ENCODE measurements around the gene HOXC10.

The HOXC10 gene

DNA sequence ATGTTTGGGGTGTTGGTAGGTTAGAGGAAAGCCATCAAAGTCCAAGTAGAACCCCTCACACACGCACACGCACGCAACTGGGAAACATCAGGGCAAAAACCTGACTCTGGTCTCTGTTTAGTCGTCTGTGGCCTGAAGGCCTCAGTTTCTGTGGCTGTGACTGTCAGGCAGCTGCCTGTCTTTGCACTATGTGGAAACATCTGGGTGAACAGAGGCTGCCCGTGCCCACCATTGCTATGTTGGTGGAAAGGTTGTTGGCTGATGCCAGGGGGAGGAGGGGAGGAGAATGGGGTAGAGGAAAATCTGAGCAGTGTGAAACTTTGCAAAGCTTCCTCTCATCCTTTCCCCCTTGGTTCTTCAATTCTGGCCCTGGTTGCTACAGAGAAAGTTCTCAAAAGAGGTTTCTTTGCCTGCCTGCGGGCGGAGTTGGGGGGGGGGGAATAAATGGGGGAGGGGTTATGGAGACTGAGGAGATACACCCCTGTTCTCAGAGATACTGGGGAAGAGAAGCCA is 7.5 kb downstream of the HOXC10 start:
- DNase-seq, result no peak

DNA sequence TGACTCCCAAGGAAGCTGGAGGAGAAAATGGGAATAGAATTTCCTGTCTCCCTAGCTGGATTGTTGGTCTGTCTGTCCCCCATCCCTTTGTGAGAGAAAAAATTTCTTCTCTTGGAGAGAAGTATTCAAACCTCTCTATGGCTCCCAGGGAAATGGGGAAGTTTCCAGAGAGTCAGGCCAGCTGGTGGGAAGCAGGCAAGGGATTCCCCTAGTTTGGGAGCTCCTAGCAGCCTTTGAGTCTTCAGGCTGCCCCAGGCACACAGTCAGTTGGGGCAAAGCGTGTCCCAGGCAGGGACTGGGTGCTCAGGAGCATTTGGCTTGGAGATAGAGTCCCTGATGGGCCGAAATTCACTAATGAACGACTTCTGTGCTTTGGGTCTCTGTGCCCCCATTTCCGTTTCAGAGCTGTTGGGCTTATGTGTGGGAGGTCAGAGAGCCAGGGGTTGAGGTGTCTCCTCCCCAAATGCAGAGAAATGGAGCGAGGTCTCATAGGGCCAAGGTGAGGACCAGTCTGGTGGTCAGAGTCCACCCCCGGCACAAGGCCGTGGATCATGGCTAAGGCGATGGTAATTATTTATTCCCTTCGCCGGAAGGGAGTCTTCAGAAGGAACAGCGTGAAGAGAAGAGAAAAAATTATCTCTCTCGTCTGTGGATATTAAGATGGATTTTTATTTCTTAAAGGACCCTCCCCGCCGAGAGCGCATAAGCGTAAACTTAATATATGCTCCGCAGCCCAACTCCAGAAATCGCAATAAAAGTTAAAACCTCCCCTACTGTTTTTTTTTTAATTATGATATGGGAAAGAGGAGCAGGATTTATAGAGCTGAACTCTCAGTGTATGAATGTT is 8.4 kb downstream of the HOXC10 start:
- no peak for DNase-seq

DNA sequence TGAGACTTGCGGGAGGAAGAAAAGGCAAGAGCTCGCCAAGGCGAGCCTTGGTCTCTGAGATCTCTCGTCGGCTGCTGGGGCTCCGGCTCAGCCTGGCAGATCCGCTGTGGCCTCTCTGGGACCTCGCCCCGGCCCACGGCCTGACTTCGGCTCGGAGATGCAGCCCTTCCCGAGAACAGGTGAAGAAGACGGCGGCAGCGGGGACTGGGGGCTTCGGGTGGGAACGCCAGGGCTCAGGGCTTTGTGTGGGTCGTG is 9.0 kb downstream of the HOXC10 start:
- DNase-seq, result no peak

DNA sequence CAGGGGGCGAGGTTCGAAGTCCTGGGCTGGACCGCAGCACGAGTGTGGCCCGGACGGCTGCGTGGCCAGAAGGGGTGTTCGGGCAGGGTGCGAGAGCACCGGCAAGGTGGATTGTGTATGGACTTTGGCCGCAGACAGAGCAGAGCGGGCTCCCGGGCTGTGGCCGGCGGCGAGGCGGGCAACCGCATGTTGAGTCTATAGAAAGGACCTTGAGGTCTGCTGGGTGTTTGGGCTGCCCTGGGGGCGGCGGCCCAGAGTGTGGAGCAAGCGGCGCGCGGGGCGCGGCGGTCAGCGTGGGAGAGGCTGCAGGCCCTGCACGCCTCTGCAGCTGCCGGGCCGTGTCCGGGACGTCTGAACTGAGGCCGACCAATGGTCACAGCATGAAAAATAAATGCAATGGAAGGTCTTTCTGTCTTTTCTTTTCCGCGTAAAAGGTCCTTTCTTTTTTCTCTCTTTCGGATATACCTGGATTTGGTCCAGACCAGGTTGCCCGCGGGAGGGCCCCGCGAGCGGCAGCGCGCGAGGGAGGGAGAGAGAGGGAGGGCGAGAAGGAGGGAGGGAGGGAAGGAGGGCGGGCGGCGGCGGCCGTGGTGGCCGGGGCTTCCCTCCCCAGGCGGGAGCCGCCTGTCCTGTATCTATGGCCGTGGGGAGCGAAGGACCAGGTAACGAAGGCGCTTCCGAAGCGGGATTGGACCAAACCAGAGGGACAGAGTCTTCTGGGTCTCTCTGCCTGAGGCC is 9.5 kb downstream of the HOXC10 start:
- no peak for DNase-seq

DNA sequence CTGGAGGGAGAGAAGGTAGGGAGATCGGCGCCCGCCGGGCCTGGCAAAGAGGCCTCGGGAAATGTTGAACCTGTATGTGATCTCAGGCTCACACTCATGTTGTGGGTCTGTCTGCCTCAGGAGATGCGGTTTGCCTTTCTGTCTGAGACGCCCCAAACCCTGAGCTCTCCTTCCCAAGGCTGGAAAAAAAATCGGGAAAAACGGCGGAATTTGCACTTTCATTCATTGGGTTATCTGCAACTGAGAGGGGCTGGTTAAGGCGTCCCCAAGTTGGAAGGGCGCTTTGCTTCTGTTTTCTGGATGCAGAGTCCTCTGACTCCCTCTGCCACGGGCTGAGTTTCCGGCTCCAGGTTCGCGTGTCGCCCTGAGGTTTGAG is 10.0 kb downstream of the HOXC10 start:
- DNase-seq, result no peak

DNA sequence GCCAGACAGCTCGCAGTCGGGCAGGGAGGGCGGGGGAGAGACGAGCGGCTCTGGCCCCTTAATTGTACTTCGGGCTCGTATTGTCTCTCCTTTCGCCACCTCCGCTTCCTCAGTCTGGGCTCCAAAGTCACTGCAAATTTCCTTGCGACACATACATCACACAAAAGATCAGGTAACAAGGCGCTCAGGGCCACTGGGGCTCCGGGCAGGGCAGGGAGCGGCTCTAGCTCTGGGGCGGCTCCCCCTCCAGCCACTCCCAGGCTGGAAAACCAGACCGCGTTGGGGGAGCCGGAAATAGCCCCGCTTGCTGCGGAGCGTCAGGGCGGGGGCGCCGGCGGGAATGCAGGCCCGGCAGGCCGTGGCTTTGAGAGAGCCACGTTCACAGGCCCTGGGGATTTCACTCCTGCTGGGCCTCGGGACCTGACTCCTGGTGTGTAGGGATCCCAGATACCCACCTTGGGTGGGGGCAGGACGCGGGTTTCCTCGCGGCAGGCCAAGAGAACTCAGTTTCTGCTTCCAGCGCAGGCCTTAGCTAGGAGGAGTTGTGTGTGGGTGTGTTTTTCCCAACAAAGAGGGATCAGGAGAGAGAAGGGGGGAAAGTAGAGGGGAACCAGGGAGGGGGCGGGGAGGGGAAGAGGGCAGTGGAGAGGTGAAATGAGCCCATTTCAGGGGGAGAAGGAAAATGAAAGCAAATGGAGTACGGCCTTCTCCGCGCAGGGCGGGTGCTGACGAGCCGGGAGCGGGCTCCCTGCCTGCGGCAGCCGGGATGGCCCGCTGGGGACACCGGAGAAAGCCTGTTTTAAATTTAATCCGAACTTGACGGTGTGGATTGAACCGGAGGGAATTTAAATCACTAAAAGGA is 10.7 kb downstream of the HOXC10 start:
- DNase-seq, result no peak

DNA sequence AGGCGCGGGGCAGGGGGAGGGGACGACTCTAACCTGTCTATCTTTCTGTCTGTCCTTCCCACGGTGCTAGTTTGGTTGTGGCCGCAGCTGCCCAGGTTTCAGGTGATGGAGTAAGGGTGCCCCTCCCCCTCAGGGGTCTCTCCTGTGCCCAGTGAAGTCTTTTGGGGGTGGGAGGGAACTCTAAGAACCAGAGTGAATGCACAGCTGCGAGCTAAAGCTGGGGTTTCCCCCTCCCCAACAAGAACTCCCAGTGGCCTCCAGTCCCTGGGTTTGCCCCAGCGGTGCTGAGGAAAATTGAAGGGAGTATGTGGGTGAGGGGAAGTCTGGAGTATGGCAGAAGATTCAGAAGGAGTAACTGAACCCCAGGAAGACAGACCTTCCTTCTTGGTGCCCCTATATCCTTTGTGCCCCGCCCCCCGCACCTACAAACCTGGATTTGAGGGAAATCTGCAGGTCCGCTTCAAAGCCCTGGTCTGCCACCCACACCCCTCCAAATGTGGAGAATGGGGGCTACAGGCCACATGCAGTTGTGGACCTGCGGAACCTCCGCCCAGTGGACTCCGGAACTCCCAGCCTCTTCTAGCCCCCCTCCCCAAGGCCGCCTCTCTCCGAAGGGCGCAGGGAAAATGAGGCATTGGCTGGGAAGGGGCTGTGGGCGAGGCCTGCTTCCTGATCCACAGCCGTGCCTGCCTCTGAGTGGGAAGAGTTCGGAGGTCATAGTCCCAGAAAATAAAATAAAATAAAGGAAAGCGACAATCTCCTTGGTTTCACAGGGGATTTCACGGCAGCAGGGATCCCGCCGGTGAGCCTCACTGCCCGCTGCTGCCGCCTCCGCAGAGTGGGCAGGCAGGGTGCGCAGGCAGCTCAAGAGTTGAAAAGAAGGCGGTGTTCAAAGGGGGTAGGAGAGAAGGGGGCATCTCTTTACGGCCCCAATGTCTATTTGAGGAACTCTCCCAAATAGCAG is 11.6 kb downstream of the HOXC10 start:
- no peak for DNase-seq

DNA sequence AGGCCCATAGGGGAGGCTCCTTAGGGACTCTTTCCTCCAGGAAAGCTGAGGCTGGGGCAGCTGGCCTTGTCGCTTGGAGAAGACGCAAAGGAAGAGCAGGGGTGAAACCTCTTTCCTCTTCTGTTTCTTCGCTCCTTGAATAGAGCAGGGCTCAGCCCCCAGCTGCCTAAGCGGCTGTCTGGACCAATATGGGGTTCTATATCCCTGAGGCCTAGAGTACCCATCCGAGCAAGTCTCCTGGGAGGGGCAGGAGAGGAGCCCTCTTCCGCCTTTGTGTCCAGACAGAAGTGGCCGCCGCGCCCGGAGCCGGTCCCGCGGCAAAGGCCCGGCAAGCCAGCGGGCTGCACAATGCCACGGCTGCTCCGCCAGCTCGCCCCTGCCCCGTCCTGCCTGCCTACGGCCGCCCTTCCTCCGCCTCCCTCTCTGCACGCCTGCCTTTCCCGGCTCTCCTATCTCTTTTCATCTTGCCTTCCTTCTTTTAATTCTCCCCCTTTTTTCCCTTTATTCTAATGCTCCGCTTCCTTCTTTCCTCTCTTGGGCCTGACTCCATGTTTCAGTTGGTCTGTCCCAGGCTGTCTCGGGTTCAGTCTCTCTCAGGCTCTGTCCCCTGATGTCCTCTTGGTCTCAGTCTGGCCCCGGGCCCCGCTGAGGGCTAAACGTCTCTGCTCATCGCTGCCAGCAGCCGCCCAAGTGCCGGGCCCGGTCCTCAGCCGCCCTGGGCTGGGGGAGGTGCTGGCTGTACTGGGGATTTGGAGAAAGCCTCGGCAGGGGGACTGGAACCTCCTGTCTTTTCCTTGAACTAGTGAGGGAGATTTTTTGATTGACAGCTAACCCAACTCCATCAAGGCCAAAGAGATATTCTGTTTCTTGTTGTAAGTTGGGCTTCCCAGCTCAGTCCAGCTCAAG is 12.5 kb downstream of the HOXC10 start:
- DNase-seq, result no peak

DNA sequence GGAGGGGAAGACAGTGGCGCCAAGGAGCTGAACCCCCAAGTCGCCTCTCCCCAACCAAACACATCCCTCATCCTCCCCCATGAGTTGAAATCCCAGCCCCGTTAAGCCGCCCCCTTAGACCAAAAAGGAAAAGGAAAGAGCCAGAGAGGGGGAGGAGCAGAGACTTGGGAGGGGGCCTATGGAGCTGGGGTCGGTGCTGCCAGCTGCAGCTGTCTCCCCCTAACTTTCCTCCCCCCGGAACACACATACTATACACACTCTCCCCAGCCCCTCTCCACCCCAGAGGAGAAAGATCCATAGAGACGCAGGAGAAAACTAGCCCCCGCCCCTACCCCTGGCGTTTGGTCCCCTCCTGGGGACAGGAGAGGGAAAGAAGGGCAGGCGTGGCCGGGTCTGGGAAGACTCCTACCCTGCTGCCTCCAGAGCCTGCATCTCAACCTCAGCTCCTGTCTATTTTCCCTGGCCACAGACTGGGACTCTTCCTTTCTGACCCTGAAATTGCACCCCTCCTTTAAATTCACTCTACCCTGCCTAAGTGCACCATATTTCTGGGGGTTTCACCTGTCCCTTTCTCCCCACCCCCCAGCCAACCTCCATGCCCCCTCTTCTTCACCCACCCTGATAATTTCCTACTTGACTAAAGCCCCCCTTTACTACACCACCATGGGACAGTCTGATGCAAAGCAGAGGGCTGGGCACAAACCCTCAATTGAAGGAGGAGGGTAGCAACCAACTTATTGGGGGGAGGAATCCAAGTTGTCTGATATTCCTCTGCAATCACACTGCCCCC is 13.4 kb downstream of the HOXC10 start:
- no peak for DNase-seq

DNA sequence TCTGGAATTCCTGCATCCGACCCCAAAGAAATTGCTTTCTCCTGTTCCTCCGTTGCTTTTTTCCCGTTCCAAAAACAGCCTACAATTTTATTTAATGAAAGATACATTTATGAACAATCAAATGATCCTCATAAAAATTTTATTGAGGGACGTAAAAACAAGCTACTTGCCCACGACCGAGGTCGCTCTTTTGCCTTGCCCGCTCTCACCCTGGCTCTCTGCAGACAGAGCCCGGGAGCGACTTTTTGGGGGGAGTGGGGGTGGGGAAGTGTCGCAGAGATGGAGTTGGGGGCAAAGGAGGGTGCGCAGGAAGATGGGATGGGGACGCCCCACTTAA is 13.9 kb downstream of the HOXC10 start:
- no peak for DNase-seq

DNA sequence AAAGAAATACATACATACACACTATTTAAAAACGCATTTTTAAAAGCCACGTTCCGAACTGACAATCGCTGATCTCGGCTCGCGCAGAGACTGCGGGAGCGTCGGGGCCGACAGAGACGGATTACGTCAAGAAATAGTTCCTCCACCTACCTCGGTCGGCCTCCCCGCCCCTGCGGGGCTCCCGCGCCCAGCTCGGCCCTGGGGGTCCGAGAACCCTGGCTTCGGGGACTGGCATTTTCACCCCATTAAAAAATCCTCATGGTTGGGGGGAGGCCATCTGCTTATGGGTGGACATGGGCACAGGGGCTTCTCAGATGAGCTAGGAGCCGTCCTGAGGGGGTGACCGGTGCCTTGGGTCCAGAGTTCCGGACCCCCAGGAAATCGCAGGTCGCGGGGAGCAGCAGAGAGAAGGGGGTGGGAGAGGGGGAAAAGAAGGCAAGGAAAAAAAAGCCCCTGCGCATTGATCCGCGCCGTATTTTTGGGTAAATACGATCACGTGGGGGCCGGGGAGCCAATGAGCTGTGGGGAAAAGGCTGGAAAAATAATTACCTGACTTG is 14.7 kb downstream of the HOXC10 start:
- no peak for DNase-seq

DNA sequence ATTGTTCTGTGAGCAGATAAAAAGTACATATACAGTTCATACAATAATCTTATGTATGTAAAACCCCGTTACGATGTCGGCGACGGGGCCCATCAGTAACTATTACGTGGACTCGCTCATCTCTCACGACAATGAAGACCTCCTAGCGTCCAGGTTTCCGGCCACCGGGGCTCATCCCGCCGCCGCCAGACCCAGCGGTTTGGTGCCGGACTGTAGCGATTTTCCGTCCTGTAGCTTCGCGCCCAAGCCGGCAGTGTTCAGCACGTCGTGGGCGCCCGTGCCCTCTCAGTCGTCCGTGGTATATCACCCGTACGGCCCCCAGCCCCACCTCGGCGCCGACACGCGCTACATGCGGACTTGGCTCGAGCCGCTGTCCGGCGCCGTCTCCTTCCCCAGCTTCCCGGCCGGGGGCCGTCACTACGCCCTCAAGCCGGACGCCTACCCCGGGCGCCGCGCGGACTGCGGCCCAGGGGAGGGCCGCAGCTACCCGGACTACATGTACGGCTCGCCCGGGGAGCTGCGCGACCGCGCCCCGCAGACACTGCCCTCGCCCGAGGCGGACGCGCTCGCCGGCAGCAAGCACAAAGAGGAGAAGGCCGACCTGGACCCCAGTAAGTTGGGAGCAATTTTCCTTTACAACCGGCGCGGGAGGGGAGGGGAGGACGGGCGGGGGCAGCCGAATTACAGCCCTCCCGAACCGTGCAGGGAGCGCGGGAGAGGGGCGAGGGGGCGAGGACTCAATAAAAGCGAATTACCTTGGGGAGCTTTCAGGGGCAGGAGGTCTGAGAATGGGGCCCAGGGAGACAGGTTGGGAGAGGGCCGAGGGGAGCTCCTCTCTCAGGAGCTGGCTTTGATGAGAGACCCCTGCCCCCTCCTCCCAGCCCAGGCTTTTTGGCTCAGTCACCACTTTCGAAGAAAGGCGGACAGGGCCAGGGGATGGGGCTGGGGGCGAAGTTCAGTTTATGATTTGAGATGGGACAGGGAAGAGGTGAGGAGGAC is 15.5 kb downstream of the HOXC10 start, which contains the start of gene HOXC9:
HOXC9 (plus strand) TSS at position 46 of the 999 bp plus-strand sequence; CDS start at position 74, 28 bp downstream.
- no peak for DNase-seq

DNA sequence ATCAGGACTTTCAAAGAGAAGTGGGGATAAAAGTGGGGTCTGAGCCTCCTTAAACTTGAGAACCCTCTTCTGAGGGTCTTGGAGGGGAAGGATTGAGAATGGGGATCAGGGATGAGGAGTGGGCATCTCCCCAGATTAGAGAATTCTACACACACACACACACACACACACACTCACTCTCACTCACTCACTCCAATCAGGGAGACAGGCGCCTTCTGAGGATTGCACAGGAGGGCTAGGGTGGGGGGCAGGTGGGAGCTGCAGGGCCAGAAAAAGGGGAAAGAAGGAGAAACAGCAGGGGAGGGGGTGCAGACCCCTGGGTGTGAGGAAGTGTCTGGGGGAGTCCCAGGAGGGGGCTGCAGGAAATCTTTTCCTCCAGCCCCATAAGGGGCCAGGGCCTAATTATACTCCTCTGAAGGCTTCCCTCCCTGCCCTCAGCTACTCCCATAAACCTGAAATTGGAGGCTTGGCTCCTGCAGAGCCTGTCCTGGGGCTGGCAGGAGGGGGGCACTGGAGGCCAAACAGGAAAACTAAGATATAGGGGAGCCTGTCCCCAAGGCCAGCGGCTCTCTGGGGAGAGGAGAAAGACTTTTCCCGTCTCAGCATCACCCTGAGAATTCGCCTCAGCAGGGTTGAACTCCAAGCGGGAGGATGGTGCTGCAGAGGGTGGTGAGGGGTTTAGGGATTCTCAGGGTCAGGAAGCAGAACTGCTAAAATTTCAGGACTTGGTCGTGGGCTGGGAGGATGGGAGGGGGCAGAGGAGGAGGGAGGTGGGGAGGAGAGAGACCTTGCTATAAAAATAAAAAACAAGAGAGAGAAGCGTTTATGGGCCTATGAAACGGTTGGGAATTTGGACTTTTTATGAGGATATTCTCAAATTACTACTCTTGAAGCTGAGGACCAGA is 16.6 kb downstream of the HOXC10 start:
- DNase-seq, result no peak

DNA sequence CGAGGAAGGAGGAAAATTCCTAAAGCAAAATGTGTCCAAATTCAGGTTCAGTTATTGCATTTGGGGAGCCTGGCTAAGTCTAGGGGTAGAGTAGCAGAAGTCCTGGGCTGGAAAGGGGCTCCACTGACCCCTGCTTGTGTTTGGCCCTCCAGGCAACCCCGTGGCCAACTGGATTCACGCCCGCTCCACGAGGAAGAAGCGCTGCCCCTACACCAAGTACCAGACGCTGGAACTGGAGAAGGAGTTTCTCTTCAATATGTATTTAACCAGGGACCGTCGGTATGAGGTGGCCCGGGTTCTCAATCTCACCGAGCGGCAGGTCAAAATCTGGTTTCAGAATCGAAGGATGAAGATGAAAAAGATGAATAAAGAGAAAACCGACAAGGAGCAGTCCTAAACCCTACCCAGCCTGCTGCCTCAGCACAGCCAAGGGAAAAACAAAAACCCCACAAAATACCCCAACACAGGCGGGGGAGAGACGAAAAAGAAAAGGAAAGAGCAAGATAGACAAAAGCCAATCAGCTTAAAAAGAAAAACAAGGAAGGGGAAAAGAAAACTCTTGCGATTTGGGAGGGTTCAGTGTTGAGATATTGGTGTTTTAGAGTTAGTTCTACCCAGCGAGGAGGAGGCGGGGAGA is 17.4 kb downstream of the HOXC10 start:
- DNase-seq, result no peak

DNA sequence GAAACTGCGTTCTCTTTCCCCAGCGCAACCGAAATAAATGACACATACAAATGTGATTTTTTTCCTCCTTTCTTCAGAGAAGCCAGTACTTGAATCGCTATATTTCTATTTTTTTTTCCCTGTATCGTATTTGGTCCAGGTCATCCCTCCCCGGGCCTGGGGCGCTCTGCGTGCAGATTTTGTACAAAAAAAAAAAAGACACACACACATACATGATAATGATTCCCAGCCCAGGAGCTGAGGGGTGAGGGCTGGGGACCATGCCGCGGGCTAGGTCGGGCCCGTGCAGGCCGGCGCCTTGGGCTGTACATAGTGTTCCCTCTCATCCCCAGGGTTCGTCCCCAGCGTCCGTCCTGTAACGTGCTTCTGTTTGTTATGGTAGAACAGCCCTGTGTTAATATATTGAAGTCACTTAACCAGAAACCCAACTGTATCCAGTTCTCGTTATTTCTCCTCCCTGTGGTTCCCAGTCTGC is 18.0 kb downstream of the HOXC10 start:
- no peak for DNase-seq

DNA sequence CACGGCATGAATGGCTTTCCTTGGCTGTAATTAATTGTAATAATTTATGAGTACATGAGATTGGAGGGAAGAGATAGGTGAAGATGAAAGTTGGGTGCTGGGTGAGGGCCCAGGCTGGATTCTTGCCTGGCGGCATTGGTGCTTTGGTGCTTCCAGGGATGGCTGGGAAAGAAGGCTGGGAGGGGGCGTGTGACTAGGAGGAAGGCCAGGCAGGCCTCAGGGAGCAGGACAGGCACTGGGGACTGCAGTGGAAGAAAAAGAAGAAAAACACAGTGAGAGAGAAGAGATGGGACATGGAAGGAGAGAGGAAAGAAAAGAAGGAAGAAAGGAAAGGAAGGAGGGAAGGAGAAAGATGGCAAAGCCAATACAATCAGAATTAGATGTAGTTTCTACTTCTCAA is 18.7 kb downstream of the HOXC10 start:
- DNase-seq, result no peak
